UCSD-AML1 (cell line): Measurements from ENCODE around the gene NEURL1B.
"Not testable (repeated sequence)": the region's sequence is repeated elsewhere in the genome, so short reads cannot be mapped to it uniquely, and the experiment has no call there.

Source experiments
- DNase-seq: peaks from one replicate; lab custom pipeline; 2025; ENCODE audit not compliant: unreplicated experiment; lab: John Stamatoyannopoulos, UW

Gene NEURL1B

DNA sequence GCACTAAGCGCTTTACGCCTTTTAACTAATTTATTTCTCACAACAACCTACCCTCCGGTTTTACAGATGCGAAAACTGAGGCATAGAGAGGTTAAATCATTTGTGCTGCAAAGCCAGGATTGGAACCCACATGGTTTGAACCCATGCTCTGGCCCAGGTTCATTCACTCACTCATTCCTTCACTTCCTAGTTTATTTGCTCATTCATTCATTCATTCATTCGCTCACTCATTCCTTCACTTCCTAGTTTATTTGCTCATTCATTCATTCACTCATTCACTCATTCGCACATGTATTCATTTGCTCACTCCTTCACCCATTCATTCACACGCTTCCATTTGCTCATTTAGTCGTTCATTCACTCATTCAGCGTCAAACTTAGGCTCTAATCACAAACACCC, 29.4 kb downstream of the NEURL1B start:
- no peak for DNase-seq

DNA sequence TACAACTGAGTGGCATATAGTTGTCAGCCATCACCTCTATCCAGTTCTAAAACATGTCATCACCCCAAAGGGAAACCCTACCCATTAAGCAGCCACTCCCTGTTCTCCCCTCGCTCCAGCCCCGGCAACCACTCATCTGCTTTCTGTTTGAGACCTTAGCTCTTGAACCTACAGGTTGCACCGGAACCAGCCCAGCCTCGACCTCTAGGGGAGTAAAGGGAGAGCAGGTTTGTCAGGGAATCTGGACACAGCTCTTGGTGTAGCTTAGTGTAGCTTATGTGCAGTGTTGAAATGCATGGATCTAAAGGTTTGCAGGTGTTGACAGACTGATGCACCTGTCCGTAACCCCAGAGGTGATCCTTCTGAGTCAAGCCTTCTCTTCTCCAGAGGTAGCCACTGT, 30.0 kb downstream of the NEURL1B start:
- no peak for DNase-seq

GRCh38 chr5:172672681-172673080, 31.6 kb downstream of the NEURL1B start:
- DNase-seq: no peak

DNA sequence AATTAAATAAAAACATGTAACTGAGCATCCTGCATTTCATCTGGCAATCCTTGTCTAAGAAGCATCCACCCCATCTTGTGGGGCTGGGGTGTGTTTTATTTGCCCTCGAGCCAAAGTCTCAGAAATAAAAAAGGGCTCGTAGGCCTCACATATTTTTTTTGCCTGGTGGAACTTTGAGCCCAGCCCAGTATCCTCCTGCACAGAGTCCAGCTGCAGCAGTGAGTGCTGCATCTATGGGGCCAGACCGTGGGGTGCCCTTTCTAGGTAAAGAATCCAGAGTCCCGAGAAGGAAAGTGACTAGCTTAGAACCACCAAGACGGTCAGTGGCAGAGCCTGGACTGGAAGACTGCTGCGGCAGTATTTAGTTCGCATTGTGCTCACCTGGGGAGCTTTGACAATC, 33.1 kb downstream of the NEURL1B start:
- no peak for DNase-seq

GRCh38 chr5:172676914-172677475, 35.9 kb downstream of the NEURL1B start:
- DNase-seq: no peak

- not testable (repeated sequence) for DNase-seq
Measured at GRCh38 chr5:172678362-172678874, 37.4 kb downstream of the NEURL1B start.

DNA sequence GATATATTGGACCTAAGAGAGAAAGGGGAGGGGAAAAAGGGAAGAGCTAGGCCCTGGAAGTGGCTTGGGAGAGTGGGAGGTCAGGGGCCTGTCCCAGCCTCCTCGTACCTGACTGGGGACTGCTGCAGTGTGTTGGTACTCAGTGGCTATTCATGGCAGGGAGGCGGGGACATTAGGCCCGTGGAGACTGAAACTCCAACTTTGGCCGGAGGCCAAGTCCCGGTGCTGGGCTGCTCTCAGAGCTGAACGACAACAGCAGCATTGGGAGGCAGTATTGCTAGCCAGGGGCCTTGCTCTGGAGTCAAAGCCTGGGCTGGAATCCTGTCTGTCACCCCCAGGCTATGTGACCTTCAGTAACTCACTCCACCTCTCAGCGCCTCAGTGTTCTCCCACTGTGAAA, 37.8 kb downstream of the NEURL1B start:
- DNase-seq: no peak

- DNase-seq: no peak
Measured at GRCh38 chr5:172679628-172680212, 38.7 kb downstream of the NEURL1B start.

DNA sequence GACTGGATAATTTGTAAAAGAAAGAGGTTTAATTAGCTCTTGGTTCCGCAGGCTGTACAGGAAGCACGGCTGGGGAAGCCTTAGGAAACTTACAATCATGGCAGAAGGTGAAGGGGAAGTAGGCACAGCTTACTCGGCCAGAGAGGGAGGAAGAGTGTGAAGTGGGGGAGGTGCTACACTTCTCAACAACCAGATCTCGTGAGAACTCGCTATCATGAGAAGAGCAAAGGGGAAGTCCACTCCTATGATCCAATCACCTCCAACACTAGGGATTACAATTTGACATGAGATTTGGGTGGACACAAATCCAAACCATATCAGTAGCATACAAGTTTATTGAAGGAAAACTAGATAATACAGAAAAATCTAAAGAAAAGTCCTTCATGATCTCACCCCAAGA, 39.9 kb downstream of the NEURL1B start:
- peak; percentile 46 for DNase-seq

DNA sequence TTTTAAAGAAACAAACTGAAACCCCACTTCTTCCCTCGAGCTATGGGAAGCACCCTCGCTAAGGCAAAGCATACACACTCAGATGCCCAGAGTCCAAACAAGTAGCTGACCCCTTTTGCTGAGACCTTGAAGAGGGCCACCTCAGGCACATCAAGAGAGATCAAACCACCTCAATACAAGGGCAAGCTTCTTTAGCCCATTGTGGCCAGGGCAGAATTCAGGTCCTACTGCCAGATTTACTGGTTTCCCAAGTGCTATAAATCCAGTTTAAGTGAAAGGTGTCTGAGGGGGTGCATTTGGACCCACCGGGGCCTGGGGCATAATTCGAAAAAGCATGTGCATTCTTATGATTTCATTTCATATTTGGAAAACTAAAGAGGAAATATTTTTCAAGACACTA, 40.4 kb downstream of the NEURL1B start:
- no peak for DNase-seq

GRCh38 chr5:172683264-172683644, 42.2 kb downstream of the NEURL1B start:
- no peak for DNase-seq

- DNase-seq: no peak
Measured at GRCh38 chr5:172683645-172684471, 42.8 kb downstream of the NEURL1B start.

DNA sequence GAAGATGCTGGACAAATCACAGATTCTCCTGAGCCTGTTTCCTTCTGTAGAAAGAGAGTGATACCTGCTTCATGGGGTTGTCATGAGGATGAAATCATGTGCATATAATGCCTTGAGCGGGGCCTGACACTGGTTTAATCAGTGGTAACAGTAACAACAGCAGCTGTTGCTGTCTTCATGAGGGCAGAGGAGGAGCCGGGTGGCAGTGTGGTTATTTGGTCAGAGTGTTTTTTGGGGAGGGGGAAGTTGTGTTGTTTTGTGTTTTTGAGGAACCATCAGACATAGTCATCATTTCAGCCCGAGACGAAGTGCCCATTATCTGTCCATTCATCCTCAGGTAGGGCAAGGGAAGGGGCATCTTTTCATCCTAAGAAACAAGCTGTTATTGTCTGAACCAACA, 44.0 kb downstream of the NEURL1B start:
- DNase-seq: no peak

- DNase-seq: no peak
Measured at GRCh38 chr5:172686111-172686510, 45.0 kb downstream of the NEURL1B start.

DNA sequence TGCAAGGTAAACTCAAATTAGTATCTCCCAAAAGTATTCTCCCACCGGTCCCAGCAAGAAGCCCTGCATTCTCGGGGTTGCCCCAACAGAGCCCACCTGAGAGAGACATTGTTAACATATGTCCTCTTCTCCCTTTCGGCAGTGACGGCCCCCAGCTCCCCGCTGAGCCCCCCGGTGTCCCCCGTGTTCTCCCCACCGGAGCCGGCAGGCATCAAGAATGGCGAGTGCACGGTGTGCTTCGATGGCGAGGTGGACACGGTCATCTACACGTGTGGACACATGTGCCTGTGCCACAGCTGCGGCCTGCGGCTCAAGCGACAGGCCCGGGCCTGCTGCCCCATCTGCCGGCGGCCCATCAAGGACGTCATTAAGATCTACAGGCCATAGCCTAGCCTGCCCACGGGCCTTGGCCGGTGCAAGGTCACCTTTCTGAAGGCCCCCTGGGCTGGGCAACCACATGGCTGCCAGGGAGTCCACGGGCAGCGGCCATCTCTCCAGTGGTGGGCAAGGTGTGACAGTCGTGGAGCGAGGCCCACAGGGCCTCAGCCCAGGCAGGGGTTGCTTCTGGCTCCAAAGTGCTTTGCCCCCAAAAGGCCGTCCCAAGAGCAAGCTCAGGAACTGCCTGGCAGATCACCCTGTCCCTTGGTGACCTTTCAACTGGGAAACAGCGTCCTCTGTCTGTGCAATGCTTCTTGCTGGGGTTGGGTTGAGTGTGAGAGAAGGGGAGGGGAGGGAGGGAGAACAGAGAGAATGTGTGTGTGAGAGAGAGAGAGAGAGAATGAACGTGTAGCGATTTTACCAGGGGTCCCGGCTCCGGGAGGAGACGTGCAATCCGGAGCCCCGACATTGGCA, 45.7 kb downstream of the NEURL1B start:
- DNase-seq: no peak

DNA sequence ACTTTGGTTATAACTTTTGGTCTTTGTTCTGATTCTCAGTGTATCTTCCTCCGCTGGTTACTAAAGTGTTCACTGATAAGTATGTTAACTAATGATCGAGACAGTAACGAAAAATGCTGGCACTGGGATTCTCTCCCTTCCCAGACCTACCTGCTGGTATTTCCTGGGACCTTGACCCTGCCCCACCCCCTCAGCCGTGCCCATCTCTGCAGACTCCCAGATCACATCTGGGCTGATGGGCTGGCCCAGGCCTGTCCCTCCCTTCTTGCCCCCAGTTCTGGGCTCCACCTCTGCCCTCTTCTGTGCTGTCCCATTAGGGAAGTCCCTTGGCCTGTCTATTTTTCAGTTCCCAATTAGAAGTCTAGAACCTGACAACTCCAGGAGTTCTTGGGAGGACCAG, 46.9 kb downstream of the NEURL1B start:
- no peak for DNase-seq

- peak; percentile 77 for DNase-seq
Measured at GRCh38 chr5:172688349-172689217, 47.5 kb downstream of the NEURL1B start.

GRCh38 chr5:172689218-172689572, 48.1 kb downstream of the NEURL1B start:
- no peak for DNase-seq

DNA sequence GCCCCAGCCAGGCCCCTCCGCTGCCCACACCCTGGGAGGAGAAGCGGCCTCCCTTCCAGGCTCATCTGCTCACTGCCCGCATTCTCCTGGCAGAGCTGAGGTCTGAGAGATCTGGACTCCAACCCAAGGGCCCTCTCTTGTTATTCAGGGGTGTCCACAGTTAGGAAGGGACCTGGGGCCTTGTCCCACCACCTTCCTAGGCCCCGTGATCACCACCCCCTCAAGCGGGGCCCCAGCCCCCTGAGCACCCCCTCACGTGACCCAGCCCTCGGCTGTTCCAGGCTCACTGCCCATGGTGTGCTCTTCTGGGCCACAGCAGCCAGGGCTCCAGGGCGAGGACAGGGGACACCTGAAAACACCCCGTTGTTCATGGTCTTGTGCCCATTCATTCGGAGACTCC, 48.7 kb downstream of the NEURL1B start:
- DNase-seq: no peak

- DNase-seq: no peak
Measured at GRCh38 chr5:172690258-172691075, 49.4 kb downstream of the NEURL1B start.
